WTC11 (cell line): Measurements from ENCODE around the gene CHKA. TPM values are rescaled to one million over a fixed set of nuclear protein-coding genes. Genes with fewer than 3 reads are reported as not detected.
"Not testable (repeated sequence)": the region's sequence is repeated elsewhere in the genome, so short reads cannot be mapped to it uniquely, and the experiment has no call there.

Experiments
- ATAC-seq: fragments of 200-7000 bp; cut with Tn5 transposase; 2 replicates; pipeline ENCODE4 v1.10.0; 2021; ENCODE audit warnings: mild to moderate bottlenecking, moderate library complexity
- CTCF ChIA-PET: fragments of 300-600 bp; sonication (Branson Sonifier 250); formaldehyde crosslinking; loops from one replicate; lab custom pipeline; 2021; ENCODE audit warnings: antibody characterized with exemption; lab: Charles Lee
- POLR2A ChIA-PET: fragments of 350-600 bp; sonication (Branson Sonifier 250); formaldehyde crosslinking; loops from one replicate; lab custom pipeline; 2021; ENCODE audit warnings: antibody characterized with exemption; lab: Charles Lee
- DNase-seq: peaks from one replicate; pipeline ENCODE4 v3.0.0; 2021; ENCODE audit warnings: low spot score
- H3K27ac Mint-ChIP-seq: 2 replicates; pipeline ENCODE4 v1.8.0; 2021; ENCODE audit warnings: mixed read lengths
- H3K27me3 Mint-ChIP-seq: 2 replicates; pipeline ENCODE4 v1.8.0; 2021; ENCODE audit warnings: low read depth, mild to moderate bottlenecking, moderate library complexity, mixed read lengths
- H3K36me3 Mint-ChIP-seq: 2 replicates; pipeline ENCODE4 v1.8.0; 2021; ENCODE audit warnings: mixed read lengths
- H3K4me1 Mint-ChIP-seq: 2 replicates; pipeline ENCODE4 v1.8.0; 2022; ENCODE audit warnings: mixed read lengths
- H3K4me3 Mint-ChIP-seq: 2 replicates; pipeline ENCODE4 v1.8.0; 2021; ENCODE audit warnings: mild to moderate bottlenecking, moderate library complexity, mixed read lengths
- H3K9me3 Mint-ChIP-seq: 2 replicates; pipeline ENCODE4 v1.8.0; 2021; ENCODE audit warnings: mixed read lengths
- AFF4 ChIP-seq: sonication (generic); formaldehyde crosslinking; IDR thresholded peaks from 2 replicates; pipeline ENCODE4 v1.8.1; 2023; ENCODE audit warnings: mild to moderate bottlenecking, missing genetic modification reagents, borderline replicate concordance
- ATF1 ChIP-seq: sonication (generic); formaldehyde crosslinking; IDR thresholded peaks from 2 replicates; pipeline ENCODE4 v1.8.1; 2023; ENCODE audit warnings: mild to moderate bottlenecking, moderate library complexity, missing genetic modification reagents
- CREM ChIP-seq: sonication (generic); formaldehyde crosslinking; IDR thresholded peaks from 2 replicates; pipeline ENCODE4 v1.8.1; 2022; ENCODE audit warnings: mild to moderate bottlenecking, missing genetic modification reagents, moderate library complexity
- E2F1 ChIP-seq: sonication (generic); formaldehyde crosslinking; IDR thresholded peaks from 2 replicates; pipeline ENCODE4 v1.8.0; 2022; ENCODE audit warnings: mild to moderate bottlenecking, missing genetic modification reagents
- EMX1 ChIP-seq: fragments of 250-450 bp; sonication (Bioruptor Pico); IDR thresholded peaks from 2 replicates; pipeline ENCODE4 v1.8.0; 2021; ENCODE audit warnings: mild to moderate bottlenecking
- ESRRA ChIP-seq: sonication (generic); formaldehyde crosslinking; IDR thresholded peaks from 2 replicates; pipeline ENCODE4 v1.8.1; 2022; ENCODE audit warnings: mild to moderate bottlenecking, missing genetic modification reagents, borderline replicate concordance
- FOXJ3 ChIP-seq: sonication (generic); formaldehyde crosslinking; IDR thresholded peaks from 2 replicates; pipeline ENCODE4 v1.9.0; 2021; ENCODE audit warnings: missing genetic modification reagents, mild to moderate bottlenecking, borderline replicate concordance
- FOXK1 ChIP-seq: sonication (generic); formaldehyde crosslinking; IDR thresholded peaks from 2 replicates; pipeline ENCODE4 v1.8.0; 2022; ENCODE audit warnings: mild to moderate bottlenecking, moderate library complexity, missing genetic modification reagents
- FOXP1 ChIP-seq: sonication (generic); formaldehyde crosslinking; IDR thresholded peaks from 2 replicates; pipeline ENCODE4 v1.8.0; 2022; ENCODE audit warnings: missing genetic modification reagents, mild to moderate bottlenecking, moderate library complexity, borderline replicate concordance
- GTF2I ChIP-seq: fragments of 250-450 bp; sonication (Bioruptor Pico); conservative IDR thresholded peaks from 2 replicates; pipeline ENCODE4 v1.4.0; 2021; ENCODE audit warnings: mild to moderate bottlenecking
- HMGA2 ChIP-seq: fragments of 250-450 bp; sonication (Bioruptor Pico); IDR thresholded peaks from 2 replicates; pipeline ENCODE4 v1.4.0; 2021; ENCODE audit warnings: mild to moderate bottlenecking, moderate library complexity
- HMGXB4 ChIP-seq: sonication (generic); formaldehyde crosslinking; IDR thresholded peaks from 2 replicates; pipeline ENCODE4 v1.8.1; 2023; ENCODE audit warnings: mild to moderate bottlenecking, moderate library complexity, missing genetic modification reagents
- MXD4 ChIP-seq: fragments of 250-450 bp; sonication (Bioruptor Pico); IDR thresholded peaks from 2 replicates; pipeline ENCODE4 v1.8.0; 2021; ENCODE audit warnings: mild to moderate bottlenecking, moderate library complexity, borderline replicate concordance
- PRRX2 ChIP-seq: fragments of 250-450 bp; sonication (Bioruptor Pico); IDR thresholded peaks from 2 replicates; pipeline ENCODE4 v1.8.0; 2021; ENCODE audit warnings: mild to moderate bottlenecking
- RELA ChIP-seq: sonication (generic); formaldehyde crosslinking; IDR thresholded peaks from 2 replicates; pipeline ENCODE4 v1.8.1; 2022; ENCODE audit warnings: missing genetic modification reagents, mild to moderate bottlenecking, borderline replicate concordance
- SMAD3 ChIP-seq: sonication (generic); formaldehyde crosslinking; IDR thresholded peaks from 2 replicates; pipeline ENCODE4 v1.8.0; 2022; ENCODE audit warnings: missing genetic modification reagents, mild to moderate bottlenecking, borderline replicate concordance
- TEAD1 ChIP-seq: sonication (generic); formaldehyde crosslinking; IDR thresholded peaks from 2 replicates; pipeline ENCODE4 v1.8.0; 2022; ENCODE audit warnings: mild to moderate bottlenecking, missing genetic modification reagents
- TEAD4 ChIP-seq: sonication (generic); formaldehyde crosslinking; IDR thresholded peaks from 2 replicates; pipeline ENCODE4 v1.8.0; 2022; ENCODE audit warnings: mild to moderate bottlenecking, missing genetic modification reagents
- ZBTB21 ChIP-seq: sonication (generic); formaldehyde crosslinking; IDR thresholded peaks from 2 replicates; pipeline ENCODE4 v1.8.1; 2023; ENCODE audit warnings: mild to moderate bottlenecking, missing genetic modification reagents, borderline replicate concordance
- ZNF317 ChIP-seq: sonication (generic); formaldehyde crosslinking; IDR thresholded peaks from 2 replicates; pipeline ENCODE4 v1.8.1; 2023; ENCODE audit warnings: low read depth, mild to moderate bottlenecking, moderate library complexity, missing genetic modification reagents, borderline replicate concordance
- ZNF396 ChIP-seq: fragments of 250-450 bp; sonication (Bioruptor Pico); IDR thresholded peaks from 2 replicates; pipeline ENCODE4 v1.8.0; 2021; ENCODE audit warnings: mild to moderate bottlenecking, moderate library complexity, borderline replicate concordance
- ZNF416 ChIP-seq: fragments of 250-450 bp; sonication (Bioruptor Pico); IDR thresholded peaks from 2 replicates; pipeline ENCODE4 v1.9.0; 2021; ENCODE audit warnings: mild to moderate bottlenecking, inconsistent platforms
- ZNF512 ChIP-seq: sonication (generic); formaldehyde crosslinking; IDR thresholded peaks from 2 replicates; pipeline ENCODE4 v1.8.1; 2022; ENCODE audit warnings: missing genetic modification reagents, borderline replicate concordance
- ZNF671 ChIP-seq: fragments of 250-450 bp; sonication (Bioruptor Pico); IDR thresholded peaks from 2 replicates; pipeline ENCODE4 v1.8.0; 2021; ENCODE audit warnings: mild to moderate bottlenecking
- total RNA-seq: library from RNA; stranded (reverse); gene quantifications from 3 replicates; pipeline ENCODE4 v1.2.3, GENCODE V29; 2021

Gene CHKA
- total RNA-seq, 1 experiment from 2014 or later, result 76.1 TPM

- TF ChIP-seq AFF4 (CRISPR knock-in tag), result no peak
- TF ChIP-seq ZNF671 (CRISPR knock-in tag), result no peak
- no peak for TF ChIP-seq RELA (CRISPR knock-in tag)
- TF ChIP-seq FOXP1, result no peak
- no peak for TF ChIP-seq GTF2I (CRISPR knock-in tag)
- TF ChIP-seq HMGA2 (CRISPR knock-in tag), result no peak
- no peak for TF ChIP-seq EMX1 (CRISPR knock-in tag)
- no peak for TF ChIP-seq ZNF512 (CRISPR knock-in tag)
These were observed 24.2 kb downstream of the CHKA start (continued) for GRCh38 chr11:68096962-68097361.

- CTCF ChIA-PET, result interaction anchor here (1.0 kb wide), 1 partner anchor 113 kb away, joined by 3 read pairs; no protein-coding TSS in a partner anchor
- H3K27me3 Mint-ChIP-seq, result no peaks in the 10 kb centered on the region
- H3K9me3 Mint-ChIP-seq, result no peaks in the 10 kb centered on the region
- no peak overlapping the region for H3K27ac Mint-ChIP-seq
- no peak overlapping the region for H3K4me3 Mint-ChIP-seq
- TF ChIP-seq EMX1 (CRISPR knock-in tag) (no peak), HMGXB4 (CRISPR knock-in tag) (no peak), ZNF396 (no peak), GTF2I (CRISPR knock-in tag) (no peak), SMAD3 (CRISPR knock-in tag) (no peak), MXD4 (CRISPR knock-in tag) (no peak), E2F1 (CRISPR knock-in tag) (no peak), ZBTB21 (CRISPR knock-in tag) (no peak), ZNF317 (CRISPR knock-in tag) (no peak), TEAD1 (CRISPR knock-in tag) (no peak), FOXJ3 (CRISPR knock-in tag) (no peak), CREM (CRISPR knock-in tag) (no peak), TEAD4 (CRISPR knock-in tag) (no peak), ATF1 (CRISPR knock-in tag) (no peak), ESRRA (CRISPR knock-in tag) (no peak), ZNF416 (CRISPR knock-in tag) (no peak), FOXK1 (CRISPR knock-in tag) (no peak), PRRX2 (CRISPR knock-in tag) (no peak)
- TF ChIP-seq, all 79 proteins: peak for 0
- no peak for DNase-seq
- Mint-ChIP-seq H3K36me3 (peaks cover 4% of the 10 kb centered on the region; the same call in 1 of the 2 replicates), H3K4me1 (peaks cover 15% of the 10 kb centered on the region)
- POLR2A ChIA-PET, result no interaction called here
- no peak for ATAC-seq
These were observed 27.6 kb downstream of the CHKA start for GRCh38 chr11:68093565-68093964.

GRCh38 chr11:68092946-68093345 is 28.2 kb downstream of the CHKA start:
- CTCF ChIA-PET, result interaction anchor here (1.0 kb wide), 1 partner anchor 113 kb away, joined by 3 read pairs; no protein-coding TSS in a partner anchor
- H3K4me1 Mint-ChIP-seq, result peaks cover 15% of the 10 kb centered on the region
- H3K4me3 Mint-ChIP-seq, POLR2A ChIA-PET, H3K27ac Mint-ChIP-seq, ATAC-seq, H3K36me3 Mint-ChIP-seq, H3K27me3 Mint-ChIP-seq, H3K9me3 Mint-ChIP-seq, DNase-seq: not testable (repeated sequence)
